COLO668 (cell line): ENCODE measurements around the gene UBXN6.

Experiments
- DNase-seq: peaks from one replicate; lab custom pipeline; 2025; ENCODE audit not compliant: unreplicated experiment; lab: John Stamatoyannopoulos, UW

Gene UBXN6

GRCh38 chr19:4413588-4413987 lies 44.0 kb downstream of the UBXN6 start:
- no peak for DNase-seq

- DNase-seq: no peak
Measured at GRCh38 chr19:4409123-4409933, 48.3 kb downstream of the UBXN6 start.

- DNase-seq: no peak
Measured at GRCh38 chr19:4406626-4407025, 51.0 kb downstream of the UBXN6 start.

- no peak for DNase-seq
Measured at GRCh38 chr19:4405977-4406376, 51.6 kb downstream of the UBXN6 start.

GRCh38 chr19:4403005-4403761 lies 54.4 kb downstream of the UBXN6 start:
- no peak for DNase-seq

- peak; percentile 99 for DNase-seq
Measured at GRCh38 chr19:4402171-4403004, 55.2 kb downstream of the UBXN6 start, which contains the start of gene CHAF1A. Gene CHAF1A, plus strand, starts transcription at chr19:4402640. Its CDS starts 123 bp downstream, at chr19:4402763.

- no peak for DNase-seq
Measured at GRCh38 chr19:4401769-4402170, 55.8 kb downstream of the UBXN6 start.

GRCh38 chr19:4400135-4400936 lies 57.3 kb downstream of the UBXN6 start, which contains the start of gene SH3GL1:
Gene SH3GL1, minus strand, starts transcription at chr19:4400547. Its CDS starts 179 bp downstream, at chr19:4400368.
- DNase-seq: peak; percentile 94

GRCh38 chr19:4399812-4400134 lies 57.8 kb downstream of the UBXN6 start:
- DNase-seq: peak; percentile 56

- DNase-seq: no peak
Measured at GRCh38 chr19:4396949-4397783, 60.4 kb downstream of the UBXN6 start.
